Measurements from ENCODE around the gene CCP110.
"Not testable (repeated sequence)": the region's sequence is repeated elsewhere in the genome, so short reads cannot be mapped to it uniquely, and the experiment has no call there.

Gene CCP110

DNA sequence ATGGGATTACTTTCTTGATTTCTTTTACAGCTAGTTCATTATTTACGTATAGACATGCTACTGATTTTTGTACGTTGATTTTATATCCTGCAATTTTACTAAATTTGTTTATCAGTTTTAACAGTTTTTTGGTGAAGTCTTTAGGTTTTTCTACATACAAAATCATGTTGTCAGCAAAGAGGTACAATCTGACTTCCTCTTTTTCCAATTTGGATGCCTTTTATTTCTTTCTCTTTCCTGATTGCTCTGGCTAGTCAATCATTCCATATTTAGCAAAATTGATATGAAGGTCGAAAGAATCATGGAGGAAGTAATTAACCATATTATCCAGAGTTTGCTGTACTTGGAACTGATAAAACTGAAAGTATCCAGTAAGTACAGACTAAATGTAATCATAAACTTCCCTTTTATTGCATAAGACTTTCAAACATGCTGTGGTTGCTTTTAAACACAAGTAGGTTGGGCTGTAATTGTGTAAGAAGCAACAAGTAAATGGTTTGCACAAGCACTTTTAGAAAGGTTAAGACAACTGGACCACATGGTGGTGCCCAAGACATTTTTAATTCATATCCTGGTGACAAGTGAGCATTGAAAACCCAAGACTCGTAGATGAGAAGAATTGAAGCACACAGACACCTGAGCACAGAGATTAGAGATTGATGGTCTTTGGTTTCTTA lies 10.2 kb upstream of the CCP110 start:
- DNase-seq = no peak

DNA sequence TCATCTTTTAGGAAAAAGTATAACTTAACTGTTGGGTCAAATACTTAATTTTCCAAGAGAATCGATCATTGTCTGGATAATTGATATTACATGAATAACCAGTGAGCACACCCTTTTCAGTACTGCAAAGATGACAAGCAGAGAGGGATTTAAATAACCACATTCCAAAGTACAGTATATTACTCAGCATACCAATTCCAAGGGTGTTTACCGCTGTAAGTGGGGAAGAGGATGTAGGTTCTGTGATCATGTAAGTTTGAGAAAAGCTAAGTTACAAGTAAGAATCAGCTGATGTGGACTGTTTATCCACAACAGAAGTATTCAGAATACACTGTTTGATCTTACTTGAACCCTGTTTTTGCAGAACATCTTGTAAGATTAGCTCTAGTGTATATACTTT lies 8.0 kb upstream of the CCP110 start:
- DNase-seq = no peak

DNA sequence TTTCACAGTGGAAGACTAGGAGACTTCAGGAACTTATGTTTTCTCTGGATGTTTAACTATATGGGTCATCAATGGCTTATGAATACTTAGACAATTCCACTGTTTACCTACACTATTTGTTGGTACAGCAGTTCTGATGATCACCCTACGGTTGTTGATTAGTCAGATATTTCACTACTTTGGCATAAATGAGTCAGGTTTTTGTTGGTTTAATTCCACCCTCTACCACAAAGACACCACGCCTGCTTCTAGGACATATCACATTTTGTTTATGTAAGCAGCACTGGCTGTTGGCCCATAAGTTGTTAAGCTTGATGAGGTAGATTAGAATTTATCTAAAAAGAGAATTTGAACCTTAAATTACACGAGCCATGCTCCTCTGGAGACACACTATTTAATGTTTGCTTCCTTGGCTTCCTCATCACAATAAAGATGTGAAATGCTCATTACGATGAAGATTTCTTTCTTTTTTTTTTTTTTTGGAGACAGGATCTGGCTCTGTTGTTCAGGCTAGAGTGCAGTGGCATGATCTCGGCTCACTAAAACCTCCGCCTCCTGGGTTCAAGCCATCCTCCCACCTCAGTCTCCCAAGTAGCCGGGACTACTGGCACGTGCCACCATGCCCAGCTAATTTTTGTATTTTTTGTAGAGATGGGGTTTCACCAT lies 6.2 kb upstream of the CCP110 start:
- no peak for DNase-seq

DNA sequence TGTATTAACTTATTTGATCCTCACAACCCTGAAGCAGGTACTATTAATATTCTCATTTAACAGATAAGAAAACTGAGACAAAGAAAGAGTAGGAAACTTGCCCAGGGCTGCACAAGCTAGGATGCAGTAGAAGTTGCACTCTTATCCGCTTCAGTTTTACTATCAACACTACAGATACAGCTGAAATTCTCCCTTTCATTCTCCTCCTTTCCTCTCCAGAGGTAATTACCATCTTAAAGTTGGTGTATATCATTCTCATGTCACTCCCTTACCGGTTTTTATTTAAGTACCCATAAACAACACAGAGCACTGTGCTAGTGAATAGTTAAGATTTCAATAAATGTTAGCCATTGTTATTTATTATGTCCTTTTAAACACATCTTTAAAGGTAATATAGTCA lies 5.4 kb upstream of the CCP110 start:
- no peak for DNase-seq

DNA sequence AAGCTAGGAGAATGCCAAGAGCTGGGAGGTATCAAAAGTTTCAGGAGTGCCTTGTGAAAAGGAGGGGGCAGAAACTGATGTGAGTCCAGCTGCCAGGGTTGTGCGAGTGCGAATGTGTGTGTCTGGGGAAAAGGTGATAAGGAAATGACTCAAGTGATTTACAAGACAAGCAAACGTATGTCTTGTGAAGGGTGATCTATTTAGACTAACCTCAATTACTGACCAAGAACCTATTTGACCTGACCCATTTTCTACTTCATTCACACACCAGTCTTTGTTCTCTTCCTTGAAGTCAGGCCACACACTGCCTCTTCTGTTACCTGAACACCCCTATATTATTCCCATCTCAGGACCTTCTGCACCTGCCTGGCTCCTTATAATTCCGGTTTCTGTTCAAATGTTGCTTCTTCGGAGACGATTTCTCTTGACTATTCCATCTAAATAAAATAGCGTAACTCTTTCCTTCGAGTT lies 2.8 kb upstream of the CCP110 start:
- no peak for DNase-seq

DNA sequence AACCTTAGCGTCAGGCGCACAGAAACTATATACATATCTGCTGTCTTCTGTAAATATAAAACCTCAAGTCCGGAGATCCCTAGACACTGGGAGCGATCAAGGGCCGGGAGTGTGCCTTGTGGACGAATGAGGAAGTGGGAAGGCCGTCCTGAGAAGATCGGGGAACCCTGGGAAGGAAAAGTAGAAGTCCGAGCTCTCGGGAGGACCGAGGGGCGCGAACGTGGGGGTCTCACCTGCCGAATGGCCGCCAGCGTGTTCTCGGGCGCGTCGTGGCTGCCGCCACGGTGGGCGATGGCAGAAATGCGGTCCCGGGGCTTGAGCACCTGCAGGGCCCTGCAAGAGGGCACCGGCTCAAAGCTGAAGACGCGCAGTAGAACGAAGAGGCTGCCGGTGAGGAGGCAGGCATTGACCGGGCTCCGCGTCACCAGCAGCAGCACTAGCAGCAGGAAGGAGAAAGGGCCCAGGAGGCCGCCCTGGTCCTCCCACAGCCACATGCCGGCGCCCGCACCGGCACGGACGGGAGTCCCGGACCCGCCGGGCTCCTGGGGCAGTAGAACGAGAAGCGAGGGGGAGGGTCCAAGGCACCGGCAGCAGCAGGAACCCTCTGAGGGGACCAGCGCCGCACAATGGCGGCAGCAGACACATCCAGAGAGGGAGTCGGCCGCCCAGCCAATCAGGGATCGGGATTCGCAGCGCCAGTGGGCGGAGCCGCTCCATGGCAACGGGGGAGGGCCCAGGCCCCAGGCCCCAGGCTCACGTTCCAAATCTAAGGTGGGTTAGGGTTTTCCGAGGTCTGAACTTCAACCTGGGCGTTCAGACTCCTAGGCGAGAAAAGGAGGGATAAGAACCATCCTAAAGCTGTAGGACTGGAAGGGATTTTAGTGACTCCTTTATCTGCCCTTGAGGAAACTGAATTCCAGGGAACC lies 2.0 kb upstream of the CCP110 start, which contains the start of gene GDE1:
GDE1 (minus strand) TSS at position 628 of the 926 bp plus-strand sequence; CDS start at position 494, 134 bp downstream.
- peak; percentile 80 to 91 (median 84) for DNase-seq

DNA sequence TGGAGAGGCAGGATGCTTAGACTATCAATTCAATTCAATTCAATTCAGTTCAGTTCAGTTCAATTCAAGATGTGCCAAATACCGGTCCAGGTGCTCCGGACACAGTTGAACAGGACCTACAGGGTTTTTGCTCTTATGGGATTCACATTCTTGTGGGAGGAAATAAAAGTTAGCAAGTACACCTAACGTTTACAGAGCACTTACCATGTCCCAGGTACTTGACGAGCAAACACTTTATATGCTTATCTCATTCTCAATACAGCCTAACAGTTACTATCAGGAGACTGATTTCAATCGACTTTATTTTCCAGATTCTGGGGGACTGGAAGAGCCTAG lies 1.4 kb upstream of the CCP110 start:
- DNase-seq = no peak

DNA sequence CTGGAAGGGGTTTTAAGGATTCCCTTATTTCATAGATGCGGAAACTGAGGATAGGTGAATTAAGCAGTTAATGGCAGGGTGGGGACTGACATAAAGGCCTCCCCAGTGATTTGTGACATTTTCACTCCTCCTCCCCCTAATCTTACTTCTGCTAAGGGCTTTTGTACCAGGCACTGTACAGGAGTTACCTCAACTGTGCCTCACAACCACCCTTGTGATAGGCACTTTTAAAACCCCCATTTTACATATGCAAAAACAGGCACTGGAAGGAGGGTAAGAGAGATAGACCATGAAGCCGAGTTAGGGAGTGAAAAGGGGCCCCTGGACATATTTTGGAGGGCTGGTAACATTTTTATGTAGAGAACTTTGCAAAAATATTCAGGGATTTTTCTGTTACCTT lies 982 bp upstream of the CCP110 start:
- DNase-seq = no peak

DNA sequence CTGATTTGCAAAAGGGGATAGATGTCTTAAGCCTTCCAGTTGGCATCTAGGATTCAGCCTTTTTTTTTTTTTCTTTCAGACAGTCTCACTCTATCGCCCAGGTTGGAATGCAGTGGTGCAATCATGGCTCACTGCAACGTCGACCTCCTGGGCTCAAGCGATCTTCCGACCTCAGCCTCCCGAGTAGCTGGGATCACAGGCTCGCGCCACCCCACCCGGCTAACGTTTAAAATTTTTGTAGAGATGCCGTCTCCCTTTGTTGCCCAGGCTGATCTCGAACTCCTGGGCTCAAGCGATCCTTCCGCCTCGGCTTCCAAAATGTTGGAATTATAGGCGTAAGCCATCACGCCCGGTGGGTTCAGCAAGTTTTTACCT lies 571 bp upstream of the CCP110 start:
- no peak for DNase-seq

DNA sequence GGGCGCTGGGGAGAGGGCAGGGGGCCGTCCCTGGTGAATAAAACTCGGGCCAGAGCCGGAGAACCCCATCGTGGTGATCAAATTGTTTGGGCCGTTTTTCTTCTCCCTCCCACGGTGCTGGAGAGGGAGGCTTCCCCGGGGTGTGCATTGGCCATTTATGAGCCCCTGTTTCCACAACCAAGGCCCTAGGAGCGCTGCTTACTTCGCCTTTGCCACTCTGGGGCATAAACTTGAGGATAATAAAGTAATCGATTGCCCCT lies 544 bp downstream of the CCP110 start:
- no peak for DNase-seq

DNA sequence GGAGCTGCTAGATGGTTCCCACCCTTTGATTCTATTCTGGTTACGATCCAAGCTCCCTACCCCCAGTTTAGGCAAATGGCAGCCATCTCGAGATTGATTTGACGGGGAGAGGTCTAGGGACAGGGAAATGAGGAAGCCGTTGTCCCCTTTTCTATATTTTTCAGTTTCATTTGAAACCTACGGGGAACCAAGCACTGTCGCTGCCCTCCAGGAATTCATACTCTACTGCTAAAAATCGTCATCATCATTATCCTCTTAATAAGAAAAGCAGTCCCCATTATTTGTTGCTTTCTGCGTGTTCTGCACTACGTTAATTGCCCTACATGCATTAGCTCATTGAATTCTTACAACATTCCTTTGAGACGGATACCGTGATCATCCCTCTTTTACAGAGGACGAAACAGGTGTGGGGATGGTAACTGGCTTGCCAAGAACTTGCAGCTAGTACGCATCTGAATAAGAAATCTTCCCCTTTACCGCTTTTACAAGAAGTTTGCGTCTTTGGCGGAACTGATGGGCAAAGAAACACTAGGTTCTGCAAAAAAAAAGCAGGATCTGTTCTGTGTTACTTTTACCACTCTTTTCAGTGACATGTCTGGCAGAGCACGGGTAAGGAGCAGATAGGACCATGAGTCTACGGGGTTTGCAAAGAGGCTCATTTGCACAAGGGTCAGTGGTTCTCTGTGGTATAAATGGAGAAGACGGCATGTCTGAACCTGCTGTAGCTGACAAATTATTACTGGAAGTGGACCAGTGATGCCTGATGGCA lies 1.1 kb downstream of the CCP110 start:
- no peak for DNase-seq

DNA sequence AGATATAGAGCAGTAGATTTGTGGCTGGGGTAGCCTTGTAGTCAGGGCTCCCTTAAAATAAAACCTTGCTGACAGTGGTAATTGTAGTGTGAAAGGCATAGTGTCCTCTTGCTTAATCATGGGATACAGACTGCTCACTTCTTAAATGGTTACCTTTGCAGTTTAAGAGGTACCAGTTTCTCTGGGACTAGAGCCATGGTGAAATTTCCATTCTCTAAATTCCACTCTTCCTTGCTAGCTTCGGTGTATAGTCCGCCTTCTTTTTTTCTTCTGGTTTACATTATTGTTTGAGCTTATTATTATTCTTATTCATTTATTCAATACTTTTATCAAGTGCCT lies 1.6 kb downstream of the CCP110 start:
- no peak for DNase-seq

DNA sequence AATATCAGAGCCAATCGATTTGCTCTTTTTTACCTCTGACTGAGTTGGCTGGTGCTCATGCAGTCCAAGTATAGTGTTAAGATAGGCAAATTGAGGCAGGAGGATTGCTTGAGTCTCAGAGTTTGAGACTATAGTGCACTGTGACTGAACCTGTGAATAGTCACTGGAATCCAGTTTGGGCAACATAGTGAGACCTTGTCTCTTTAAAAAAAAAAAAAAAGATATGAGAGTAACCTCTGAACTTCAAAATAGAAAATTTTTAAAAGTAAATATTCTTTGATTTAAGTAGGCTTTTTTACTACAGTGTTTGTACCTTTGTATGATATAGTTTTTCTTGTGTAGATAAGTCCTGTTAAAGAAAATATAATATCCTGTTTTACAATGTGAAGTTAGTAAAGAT lies 3.4 kb downstream of the CCP110 start:
- DNase-seq = no peak

DNA sequence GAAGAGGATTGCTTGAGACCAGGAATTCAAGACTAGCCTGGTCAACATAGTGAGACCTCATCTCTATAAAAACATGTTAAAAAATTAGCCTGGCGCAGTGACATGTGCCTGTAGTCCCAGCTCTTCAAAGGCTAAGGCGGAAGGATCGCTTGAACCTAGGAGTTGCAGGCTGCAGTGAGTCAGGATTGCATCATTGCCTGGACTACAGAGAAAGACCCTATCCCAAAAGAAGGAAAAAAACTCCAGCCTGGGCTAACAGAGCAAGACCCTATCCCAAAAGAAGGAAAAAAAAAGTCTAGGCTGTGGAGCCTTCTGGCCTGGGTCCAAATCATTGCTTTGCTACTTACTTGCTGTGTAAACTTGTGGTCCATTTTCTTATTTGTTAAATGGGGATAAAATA lies 4.9 kb downstream of the CCP110 start:
- no peak for DNase-seq

DNA sequence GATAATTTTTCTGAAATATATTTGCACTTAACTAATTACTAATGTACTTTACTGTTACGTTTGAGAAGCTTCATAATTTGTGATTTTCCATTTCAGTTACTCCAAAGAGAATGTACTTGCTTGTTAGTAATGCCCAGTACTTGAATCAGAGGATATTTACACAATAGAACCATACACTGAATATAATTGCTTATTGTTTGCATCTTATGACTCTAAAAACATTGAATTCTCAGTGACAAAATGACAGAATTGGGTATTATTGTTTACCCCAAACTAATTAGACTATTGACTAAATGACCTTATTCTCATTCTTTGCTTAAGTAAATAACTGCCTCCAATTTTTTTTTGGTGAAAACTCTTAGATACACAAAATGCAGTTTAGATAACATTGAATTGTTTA lies 8.9 kb downstream of the CCP110 start:
- DNase-seq = no peak

DNA sequence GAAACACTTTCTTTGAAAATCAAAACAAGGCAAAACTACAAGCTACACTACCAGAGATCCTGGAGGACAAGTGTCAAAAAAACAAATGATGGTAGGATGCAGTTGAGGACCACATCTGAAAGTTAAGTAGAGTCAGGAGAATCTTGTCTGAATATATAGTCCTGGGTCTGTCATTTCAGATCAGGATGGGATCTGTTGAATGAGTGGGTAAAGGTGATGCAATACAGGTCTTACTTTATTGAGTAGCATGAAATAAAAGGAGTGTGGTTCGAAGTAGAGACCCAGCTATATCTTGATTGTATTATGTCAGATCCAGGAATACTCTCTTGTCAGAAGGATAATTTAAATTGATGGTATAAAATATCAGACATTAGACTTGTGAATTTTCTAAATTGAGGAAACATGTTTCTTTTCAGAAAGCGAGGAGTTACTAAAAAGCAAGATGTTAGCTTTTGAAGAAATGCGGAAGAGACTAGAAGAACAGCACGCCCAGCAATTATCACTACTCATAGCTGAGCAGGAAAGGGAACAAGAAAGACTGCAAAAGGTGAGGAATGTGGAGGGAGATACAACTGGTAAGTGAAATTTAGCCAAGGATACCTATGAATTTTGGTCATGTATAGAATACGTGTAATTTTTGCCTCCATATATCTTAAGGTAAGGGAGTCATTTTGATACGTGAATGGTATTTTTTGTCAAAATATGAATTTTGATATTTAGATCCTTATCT lies 16.7 kb downstream of the CCP110 start:
- DNase-seq = no peak

DNA sequence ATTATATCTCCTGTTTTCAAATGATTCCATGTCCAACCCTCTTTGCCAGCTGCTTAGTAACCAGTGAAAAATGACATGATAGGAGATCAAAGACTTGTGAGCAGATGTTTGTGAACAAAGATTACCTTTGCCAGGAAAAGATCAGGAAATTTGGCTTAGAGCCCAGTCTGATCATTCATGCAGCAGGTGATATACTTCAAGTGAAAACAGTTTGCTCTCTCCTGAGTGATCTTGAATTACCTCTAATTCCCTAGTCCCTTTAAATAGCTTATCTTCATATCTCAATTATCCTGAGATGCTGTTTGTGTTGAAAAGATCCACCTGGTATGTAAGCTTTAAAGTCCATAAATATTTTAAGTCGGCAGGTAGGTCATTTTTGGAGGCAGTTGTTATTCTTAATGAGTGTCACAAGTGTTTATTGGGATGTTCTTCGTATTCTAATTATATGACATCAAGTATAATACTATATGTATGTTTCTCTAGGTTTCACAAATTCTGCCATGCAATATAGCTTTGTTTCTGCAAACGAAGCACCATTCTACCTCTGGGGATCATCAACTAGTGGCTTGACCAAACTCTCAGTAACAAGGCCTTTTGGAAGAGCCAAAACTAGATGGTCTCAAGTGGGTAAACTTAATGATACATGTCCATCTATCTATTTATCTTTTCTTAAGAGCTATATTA lies 18.5 kb downstream of the CCP110 start:
- DNase-seq = no peak

DNA sequence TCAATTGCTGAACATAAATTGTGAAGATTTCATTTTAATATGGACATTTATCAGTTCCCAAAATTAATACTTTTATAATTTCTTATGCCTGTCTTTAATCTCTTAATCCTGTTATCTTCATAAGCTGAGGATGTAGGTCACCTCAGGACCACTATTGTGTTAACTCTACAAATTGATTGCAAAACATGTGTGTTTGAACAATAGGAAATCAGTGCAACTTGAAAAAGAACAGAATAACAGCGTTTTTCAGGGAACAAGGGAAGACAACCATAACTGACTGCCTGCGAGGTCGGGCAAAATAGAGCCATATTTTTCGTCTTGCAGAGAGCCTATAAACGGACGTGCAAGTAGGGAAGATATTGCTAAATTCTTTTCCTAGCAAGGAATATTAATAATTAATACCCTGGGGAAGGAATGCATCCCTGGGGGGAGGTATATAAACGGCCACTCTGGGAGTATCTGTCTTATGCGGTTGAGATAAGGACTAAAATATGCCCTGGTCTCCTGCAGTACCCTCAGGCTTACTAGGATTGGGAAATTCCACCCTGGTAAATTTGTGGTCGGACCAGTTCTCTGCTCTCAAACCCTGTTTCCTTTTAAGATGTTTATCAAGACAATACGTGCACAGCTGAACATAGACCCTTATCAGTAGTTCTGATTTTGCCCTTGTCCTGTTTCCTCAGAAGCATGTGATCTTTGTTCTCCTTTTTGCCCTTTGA lies 19.7 kb downstream of the CCP110 start:
- DNase-seq = not testable (repeated sequence)

DNA sequence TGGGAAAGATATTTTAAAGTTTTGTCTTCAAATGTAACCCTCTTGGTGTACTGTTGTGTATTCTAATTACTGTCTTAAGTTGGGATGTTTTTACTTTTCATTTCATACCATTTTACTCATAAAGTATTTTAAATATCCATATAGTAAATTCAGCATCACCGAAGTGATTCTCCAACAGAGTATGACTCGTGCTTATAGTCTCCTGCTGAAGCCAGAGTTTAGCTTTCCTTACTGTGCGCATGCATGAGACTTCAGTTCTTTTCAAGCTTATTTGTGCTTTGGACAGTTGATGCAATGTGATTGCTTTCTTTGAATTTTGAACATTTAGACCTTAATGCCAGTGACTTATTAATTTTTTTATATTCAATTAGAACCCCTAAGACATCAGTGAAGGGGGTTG lies 24.4 kb downstream of the CCP110 start:
- no peak for DNase-seq

DNA sequence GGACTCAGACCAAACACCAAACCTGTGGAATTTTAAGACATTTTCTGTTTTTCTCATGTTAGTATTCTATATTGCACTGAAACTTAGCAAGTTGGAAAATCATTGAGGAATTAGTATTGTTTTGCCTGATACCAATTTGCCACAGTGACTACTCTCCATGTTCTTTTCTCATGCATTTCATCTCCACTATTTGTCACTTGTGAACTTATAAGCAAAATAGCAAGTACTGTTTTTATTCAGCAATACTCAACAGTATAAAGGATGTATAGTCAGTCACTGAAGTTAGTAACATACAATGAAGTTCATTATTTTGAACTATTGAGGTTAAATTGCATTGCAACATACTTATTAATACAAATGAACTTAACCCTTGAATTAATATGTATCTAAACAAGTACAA lies 25.9 kb downstream of the CCP110 start:
- DNase-seq = no peak

DNA sequence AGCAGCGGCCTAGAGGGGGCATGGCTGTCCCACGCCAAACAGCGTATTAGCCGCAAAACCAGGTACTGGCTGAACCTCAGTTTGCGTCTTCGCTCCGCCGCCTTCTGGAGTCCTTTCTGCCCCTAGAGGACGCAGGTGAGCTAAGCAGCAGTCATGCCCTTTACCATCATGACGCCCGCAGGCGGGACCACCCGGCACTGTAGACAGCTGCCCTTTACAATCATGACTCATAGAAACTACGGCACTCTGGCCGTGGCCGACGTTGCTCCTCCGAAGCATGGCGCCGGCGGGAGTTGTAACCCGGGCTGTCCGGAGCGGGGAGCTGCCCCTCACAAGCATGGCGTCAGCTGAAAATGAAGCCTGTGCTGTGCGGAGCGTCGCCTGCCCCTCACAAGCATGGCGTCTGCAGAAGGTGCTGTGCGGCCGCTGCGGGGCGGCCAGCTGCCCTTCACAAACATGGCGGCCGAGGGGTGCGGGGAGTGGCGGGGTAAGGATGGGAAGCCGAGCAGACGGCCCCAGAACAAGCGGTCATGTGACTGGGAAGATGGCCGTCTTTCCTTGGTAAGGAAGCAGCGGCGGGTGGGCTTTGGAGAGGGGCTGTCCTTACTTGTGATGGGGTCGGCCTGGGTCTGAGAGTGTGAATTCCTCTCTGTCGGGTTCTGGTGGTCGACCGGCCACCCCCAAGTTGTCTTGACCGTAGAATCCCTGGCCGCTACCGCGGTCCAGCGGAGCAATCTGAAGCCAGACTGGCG lies 31.6 kb downstream of the CCP110 start, which contains the start of gene VPS35L:
VPS35L (plus strand) TSS at position 518 of the 752 bp plus-strand sequence; CDS start at position 545, 27 bp downstream.
- peak; percentile 83 to 92 (median 86) for DNase-seq
